ENCODE measurements around the gene ATP1A4.

DNA sequence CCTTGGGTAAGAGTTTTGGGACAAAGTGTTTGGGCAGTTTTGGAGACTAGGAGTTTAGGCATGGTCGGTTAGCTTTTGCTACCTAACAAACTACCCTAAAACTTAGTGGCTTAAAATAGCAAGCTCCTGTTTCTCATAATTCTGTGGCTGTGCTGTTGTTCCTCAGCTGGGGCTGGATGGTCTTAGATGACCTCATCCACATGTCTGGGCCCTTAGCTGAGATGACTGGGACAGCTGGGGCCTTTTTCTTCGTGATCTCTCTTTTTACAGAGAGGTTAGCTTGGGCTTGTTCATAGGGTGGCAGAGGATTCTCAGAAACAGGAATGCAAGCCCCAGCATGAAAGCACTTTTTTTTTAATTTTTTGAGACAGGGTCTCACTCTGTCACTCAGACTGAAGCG, 6.6 kb downstream of the ATP1A4 start:
- TF ChIP-seq, protein P1, sequence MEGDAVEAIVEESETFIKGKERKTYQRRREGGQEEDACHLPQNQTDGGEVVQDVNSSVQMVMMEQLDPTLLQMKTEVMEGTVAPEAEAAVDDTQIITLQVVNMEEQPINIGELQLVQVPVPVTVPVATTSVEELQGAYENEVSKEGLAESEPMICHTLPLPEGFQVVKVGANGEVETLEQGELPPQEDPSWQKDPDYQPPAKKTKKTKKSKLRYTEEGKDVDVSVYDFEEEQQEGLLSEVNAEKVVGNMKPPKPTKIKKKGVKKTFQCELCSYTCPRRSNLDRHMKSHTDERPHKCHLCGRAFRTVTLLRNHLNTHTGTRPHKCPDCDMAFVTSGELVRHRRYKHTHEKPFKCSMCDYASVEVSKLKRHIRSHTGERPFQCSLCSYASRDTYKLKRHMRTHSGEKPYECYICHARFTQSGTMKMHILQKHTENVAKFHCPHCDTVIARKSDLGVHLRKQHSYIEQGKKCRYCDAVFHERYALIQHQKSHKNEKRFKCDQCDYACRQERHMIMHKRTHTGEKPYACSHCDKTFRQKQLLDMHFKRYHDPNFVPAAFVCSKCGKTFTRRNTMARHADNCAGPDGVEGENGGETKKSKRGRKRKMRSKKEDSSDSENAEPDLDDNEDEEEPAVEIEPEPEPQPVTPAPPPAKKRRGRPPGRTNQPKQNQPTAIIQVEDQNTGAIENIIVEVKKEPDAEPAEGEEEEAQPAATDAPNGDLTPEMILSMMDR (conservative IDR thresholded peaks at IDR 0.05; ENCODE audit: low read length): no peak
- TF ChIP-seq EZH2phosphoT487 (IDR thresholded peaks at IDR 0.05; ENCODE audit: borderline replicate concordance, low read depth, low read length): no peak

Measured in OCI-LY7 (cell line).